Activated CD8-positive, alpha-beta T cell treated with anti-CD3 and anti-CD28 coated beads for 36 hours (primary cell): ENCODE results near the gene MAML1. TPM values are rescaled to one million over a fixed set of nuclear protein-coding genes. Genes with fewer than 3 reads are reported as not detected.

ENCODE experiments used
- ATAC-seq: fragments of 200-7000 bp; cut with Tn5 transposase; one replicate; pipeline ENCODE4 v1.10.0; 2021; ENCODE audit warnings: mild to moderate bottlenecking, moderate library complexity
- CTCF ChIA-PET: fragments of 350-600 bp; sonication (Branson Sonifier 250); formaldehyde crosslinking; loops from one replicate; lab custom pipeline; 2021; ENCODE audit warnings: antibody characterized with exemption; lab: Charles Lee
- POLR2A ChIA-PET: fragments of 350-600 bp; sonication (Branson Sonifier 250); formaldehyde crosslinking; loops from one replicate; lab custom pipeline; 2021; ENCODE audit warnings: antibody characterized with exemption; lab: Charles Lee
- DNase-seq: peaks from one replicate; pipeline ENCODE4 v3.0.0-alpha.2; 2020
- H3K27ac Mint-ChIP-seq: one replicate; pipeline ENCODE4 v1.8.0; 2021; ENCODE audit warnings: mild to moderate bottlenecking, mixed read lengths
- H3K27me3 Mint-ChIP-seq: one replicate; pipeline ENCODE4 v1.8.0; 2021; ENCODE audit warnings: mixed read lengths
- H3K36me3 Mint-ChIP-seq: one replicate; pipeline ENCODE4 v1.8.0; 2021; ENCODE audit warnings: low read depth, mixed read lengths
- H3K4me1 Mint-ChIP-seq: one replicate; pipeline ENCODE4 v1.8.0; 2021; ENCODE audit warnings: low read depth, mixed read lengths
- H3K4me3 Mint-ChIP-seq: one replicate; pipeline ENCODE4 v1.8.0; 2021; ENCODE audit warnings: mild to moderate bottlenecking, moderate library complexity, mixed read lengths
- H3K9me3 Mint-ChIP-seq: one replicate; pipeline ENCODE4 v1.8.0; 2021; ENCODE audit warnings: mixed read lengths
- intact Hi-C: fragments of 100-400 bp; cut with micrococcal nuclease; formaldehyde crosslinking; loops from one replicate; pipeline ENCODE4 v1.10.0; 2022
- total RNA-seq, 2 experiments: library from RNA; stranded (reverse); gene quantifications; one replicate each; pipeline ENCODE4 v1.2.3, GENCODE V29; 2021
- TF ChIP-seq, protein P1 (sequence below): fragments of 200-600 bp; IDR thresholded peaks from one replicate; pipeline ENCODE4 v1.8.0; 2022; ENCODE audit warnings: antibody characterized with exemption, mild to moderate bottlenecking

MAML1 gene
- total RNA-seq, 2 experiments from 2014 or later: 26.1 to 26.6 TPM

DNA sequence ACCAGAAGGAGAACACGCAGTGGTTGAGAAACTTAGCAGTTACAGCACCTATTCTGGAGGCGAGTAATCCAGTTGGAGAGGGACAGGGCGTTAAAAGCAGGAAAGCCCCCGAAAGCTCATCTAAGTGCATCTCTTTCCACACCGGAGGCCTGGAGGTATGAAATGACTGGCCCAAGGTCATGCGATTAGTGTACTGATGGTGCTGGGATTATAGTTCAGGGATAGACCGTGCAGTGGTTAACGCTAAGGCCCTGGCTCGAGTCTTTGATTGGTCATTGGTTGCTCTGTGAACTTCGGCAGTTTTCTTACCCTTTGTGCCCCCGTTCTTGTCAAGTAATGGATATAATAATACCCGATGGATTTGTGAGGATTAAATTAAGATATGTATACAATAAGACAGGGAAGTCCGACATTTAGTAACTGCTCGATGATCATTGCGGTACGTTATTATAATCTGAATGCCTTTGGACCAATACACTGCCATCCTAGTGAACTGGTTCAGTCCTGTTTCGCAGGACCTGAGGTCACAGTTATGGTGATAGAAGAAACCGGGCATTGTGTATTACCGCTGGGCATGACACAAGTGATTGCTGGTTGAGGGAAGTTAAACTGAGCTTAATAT lies 32.9 kb upstream of the MAML1 start:
- no peaks in the 10 kb centered on the region for H3K27me3 Mint-ChIP-seq
- ATAC-seq (peak; percentile 14), DNase-seq (peak; percentile 70)
- ChIA-PET CTCF (no interaction called here), POLR2A (interaction anchor here (0.6 to 4.9 kb wide), 11 partner anchors 9 to 149 kb away, joined by 3 to 49 read pairs (median 4); partner anchors contain the start of genes CBY3, HNRNPH1, MAML1 and RUFY1)
- intact Hi-C loops: loop anchor here (2.0 kb wide), 1 partner anchor 33 kb away; the partner anchor contains the start of gene MAML1
- peaks cover 44% of the 10 kb centered on the region for H3K36me3 Mint-ChIP-seq
- peak overlapping the region; percentile 96 for H3K4me3 Mint-ChIP-seq
- peak overlapping the region; percentile 99 for H3K27ac Mint-ChIP-seq
- no peaks in the 10 kb centered on the region for H3K9me3 Mint-ChIP-seq
- H3K4me1 Mint-ChIP-seq: peaks cover 39% of the 10 kb centered on the region
- TF ChIP-seq, protein P1, sequence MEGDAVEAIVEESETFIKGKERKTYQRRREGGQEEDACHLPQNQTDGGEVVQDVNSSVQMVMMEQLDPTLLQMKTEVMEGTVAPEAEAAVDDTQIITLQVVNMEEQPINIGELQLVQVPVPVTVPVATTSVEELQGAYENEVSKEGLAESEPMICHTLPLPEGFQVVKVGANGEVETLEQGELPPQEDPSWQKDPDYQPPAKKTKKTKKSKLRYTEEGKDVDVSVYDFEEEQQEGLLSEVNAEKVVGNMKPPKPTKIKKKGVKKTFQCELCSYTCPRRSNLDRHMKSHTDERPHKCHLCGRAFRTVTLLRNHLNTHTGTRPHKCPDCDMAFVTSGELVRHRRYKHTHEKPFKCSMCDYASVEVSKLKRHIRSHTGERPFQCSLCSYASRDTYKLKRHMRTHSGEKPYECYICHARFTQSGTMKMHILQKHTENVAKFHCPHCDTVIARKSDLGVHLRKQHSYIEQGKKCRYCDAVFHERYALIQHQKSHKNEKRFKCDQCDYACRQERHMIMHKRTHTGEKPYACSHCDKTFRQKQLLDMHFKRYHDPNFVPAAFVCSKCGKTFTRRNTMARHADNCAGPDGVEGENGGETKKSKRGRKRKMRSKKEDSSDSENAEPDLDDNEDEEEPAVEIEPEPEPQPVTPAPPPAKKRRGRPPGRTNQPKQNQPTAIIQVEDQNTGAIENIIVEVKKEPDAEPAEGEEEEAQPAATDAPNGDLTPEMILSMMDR: no peak

DNA sequence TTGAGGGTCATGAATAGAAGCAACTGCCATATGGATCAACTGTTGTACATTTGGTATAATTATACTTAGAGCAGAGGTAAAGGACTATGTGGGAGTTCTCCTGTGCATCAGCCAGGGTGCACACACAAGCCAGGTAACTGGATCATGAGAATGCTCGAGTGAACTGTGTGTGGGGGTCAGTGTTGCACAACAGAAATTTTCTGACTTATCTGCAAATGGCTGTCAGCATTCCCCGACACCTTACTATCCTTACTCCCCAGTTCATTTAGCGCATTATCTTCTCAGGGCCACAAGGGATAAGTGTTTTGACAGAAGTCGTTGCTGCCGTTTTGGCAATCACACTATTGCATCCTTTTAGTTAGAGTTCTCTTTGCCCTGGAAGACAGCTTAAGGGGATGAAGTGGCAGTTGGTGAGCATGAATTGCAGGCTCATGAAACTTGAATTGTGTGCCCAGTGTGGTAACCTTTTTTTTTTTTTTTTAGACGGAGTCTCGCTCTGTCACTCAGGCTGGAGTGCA lies 32.2 kb upstream of the MAML1 start:
- Mint-ChIP-seq H3K27me3 (no peaks in the 10 kb centered on the region), H3K4me3 (peak overlapping the region; percentile 96), H3K4me1 (peaks cover 44% of the 10 kb centered on the region), H3K27ac (peak overlapping the region; percentile 99), H3K36me3 (peaks cover 50% of the 10 kb centered on the region), H3K9me3 (no peaks in the 10 kb centered on the region)
- DNase-seq (no peak), ATAC-seq (no peak)
- TF ChIP-seq, protein P1: no peak
- intact Hi-C loops: no loop called here
- CTCF ChIA-PET: no interaction called here
- POLR2A ChIA-PET: interaction anchor here (1.1 to 4.9 kb wide), 7 partner anchors 11 to 89 kb away, joined by 3 to 49 read pairs (median 6); partner anchors contain the start of genes CBY3 and HNRNPH1

DNA sequence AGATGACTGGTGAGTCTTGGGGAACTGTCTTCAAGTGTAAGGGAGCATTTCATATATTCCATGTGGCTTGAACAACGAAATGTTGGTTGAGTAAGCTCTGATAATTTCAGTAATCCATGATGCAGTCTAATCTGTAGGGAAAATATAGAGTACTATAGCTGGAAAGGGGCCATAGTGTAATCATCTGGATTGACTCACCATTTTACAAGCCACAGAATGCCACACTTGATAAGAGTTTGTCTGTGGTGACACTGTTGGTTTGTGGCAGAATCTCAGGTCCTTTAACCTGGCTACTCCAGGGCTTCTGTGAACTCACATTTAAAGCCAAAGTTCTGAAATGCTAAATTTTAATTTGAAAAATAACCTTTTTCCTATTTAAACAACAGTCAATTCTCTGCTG lies 16.3 kb upstream of the MAML1 start:
- ChIA-PET CTCF (interaction anchor here (1.2 to 1.3 kb wide), 2 partner anchors 12 to 47 kb away, joined by 6 to 8 read pairs; no protein-coding TSS in a partner anchor), POLR2A (interaction anchor here (0.5 to 2.4 kb wide), 3 partner anchors 12 to 165 kb away, joined by 3 to 5 read pairs (median 3); partner anchors contain the start of gene MAML1)
- ATAC-seq (no peak), DNase-seq (no peak)
- no peaks in the 10 kb centered on the region for H3K27me3 Mint-ChIP-seq
- no peaks in the 10 kb centered on the region for H3K9me3 Mint-ChIP-seq
- H3K4me3 Mint-ChIP-seq: no peak overlapping the region
- peaks cover 4% of the 10 kb centered on the region for H3K4me1 Mint-ChIP-seq
- TF ChIP-seq, protein P1: no peak
- intact Hi-C loops: no loop called here
- peaks cover 42% of the 10 kb centered on the region for H3K36me3 Mint-ChIP-seq
- H3K27ac Mint-ChIP-seq: peak overlapping the region; percentile 48

DNA sequence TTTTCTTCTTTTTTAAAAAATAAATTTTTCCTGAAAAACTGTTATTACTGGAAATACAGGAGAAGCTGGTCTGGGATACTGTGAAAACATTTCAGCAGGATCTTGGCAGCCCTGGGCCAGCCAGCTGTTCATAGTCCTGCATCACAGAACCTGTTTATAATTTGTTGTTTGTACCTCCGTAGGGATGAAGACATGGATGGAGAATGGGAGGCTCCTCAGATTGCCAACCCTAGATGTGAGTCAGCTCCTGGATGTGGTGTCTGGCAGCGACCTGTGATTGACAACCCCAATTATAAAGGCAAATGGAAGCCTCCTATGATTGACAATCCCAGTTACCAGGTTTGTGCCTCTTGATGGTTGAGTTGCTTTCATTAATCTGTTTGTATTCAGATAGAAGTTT lies 12.4 kb upstream of the MAML1 start:
- ATAC-seq (no peak), DNase-seq (no peak)
- CTCF ChIA-PET: no interaction called here
- Mint-ChIP-seq H3K27ac (no peak overlapping the region), H3K9me3 (no peaks in the 10 kb centered on the region), H3K4me1 (peaks cover 8% of the 10 kb centered on the region), H3K27me3 (no peaks in the 10 kb centered on the region), H3K4me3 (no peak overlapping the region), H3K36me3 (peaks cover 62% of the 10 kb centered on the region)
- intact Hi-C loops: no loop called here
- POLR2A ChIA-PET: interaction anchor here (0.9 to 1.7 kb wide), 2 partner anchors 12 to 20 kb away, joined by 3 read pairs; no protein-coding TSS in a partner anchor
- TF ChIP-seq, protein P1: no peak

DNA sequence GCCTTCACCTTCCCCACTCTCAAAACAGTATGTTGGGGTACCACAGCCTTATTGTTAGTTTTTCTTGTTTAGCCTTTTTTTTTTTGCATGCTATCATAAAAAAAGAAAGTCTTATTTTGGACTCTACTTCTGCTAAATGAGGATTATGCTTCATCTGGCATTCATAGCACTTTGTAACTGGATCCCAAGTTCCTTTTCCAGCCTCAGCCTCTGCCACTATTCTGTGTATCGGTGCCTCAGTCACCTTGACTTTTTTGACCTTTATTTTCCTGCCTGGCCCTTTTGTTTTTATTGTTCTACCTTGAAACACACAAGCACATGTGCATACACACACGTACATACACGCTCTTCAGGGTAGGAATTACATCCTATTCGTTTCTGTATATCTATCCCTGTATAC lies 8.5 kb upstream of the MAML1 start:
- H3K27me3 Mint-ChIP-seq: no peaks in the 10 kb centered on the region
- peaks cover 60% of the 10 kb centered on the region for H3K36me3 Mint-ChIP-seq
- intact Hi-C loops: no loop called here
- H3K27ac Mint-ChIP-seq: peak overlapping the region; percentile 38
- ChIA-PET CTCF (no interaction called here), POLR2A (interaction anchor here (0.7 to 1.2 kb wide), 3 partner anchors 11 to 46 kb away, joined by 3 read pairs; no protein-coding TSS in a partner anchor)
- H3K4me1 Mint-ChIP-seq: peaks cover 4% of the 10 kb centered on the region
- no peak overlapping the region for H3K4me3 Mint-ChIP-seq
- DNase-seq (no peak), ATAC-seq (no peak)
- TF ChIP-seq, protein P1: no peak
- no peaks in the 10 kb centered on the region for H3K9me3 Mint-ChIP-seq
